DND-41 (cell line): ENCODE results near the gene HADHB.

ENCODE experiments used
- ATAC-seq: fragments of 200-7000 bp; cut with Tn5 transposase; 3 replicates; pipeline ENCODE4 v1.9.1; 2021; ENCODE audit warnings: low read depth; ENCODE audit not compliant: insufficient read depth
- DNase-seq: peaks from one replicate; pipeline ENCODE4 v3.0.0-alpha.2; 2020
- H2AFZ ChIP-seq: 2 replicates; pipeline ENCODE4 v1.6.0; 2012; ENCODE audit warnings: low read depth, low read length
- H3K27ac ChIP-seq: 2 replicates; pipeline ENCODE4 v1.5.1; 2012; ENCODE audit warnings: low read length, inconsistent platforms
- H3K27me3 ChIP-seq: fragments of 200-600 bp; sonication (generic); 2 replicates; pipeline ENCODE4 v1.6.0; 2012; ENCODE audit warnings: low read length, mild to moderate bottlenecking, inconsistent platforms; ENCODE audit not compliant: insufficient read depth, poor library complexity
- H3K36me3 ChIP-seq: 2 replicates; pipeline ENCODE4 v1.5.1; 2012; ENCODE audit warnings: low read length, inconsistent platforms; ENCODE audit not compliant: insufficient read depth
- H3K4me1 ChIP-seq: 2 replicates; pipeline ENCODE4 v1.5.1; 2012; ENCODE audit warnings: mild to moderate bottlenecking, low read length; ENCODE audit not compliant: insufficient read depth
- H3K4me2 ChIP-seq: 2 replicates; pipeline ENCODE4 v1.6.0; 2012; ENCODE audit warnings: mild to moderate bottlenecking, moderate library complexity, low read length, inconsistent platforms; ENCODE audit not compliant: insufficient read depth
- H3K4me3 ChIP-seq, 2 experiments: fragments of 200-600 bp in 1 of 2; shearing (Covaris generic) in 1 of 2; 2 replicates each; pipeline ENCODE4 v1.5.1; 2012 to 2016; ENCODE audit warnings: inconsistent platforms in 2 of 2, low read length in 2 of 2, mild to moderate bottlenecking in 2 of 2, low read depth in 1 of 2, moderate library complexity in 1 of 2
- H3K79me2 ChIP-seq: 2 replicates; pipeline ENCODE4 v1.6.0; 2012; ENCODE audit warnings: low read length, inconsistent platforms; ENCODE audit not compliant: insufficient read depth
- H3K9ac ChIP-seq: 2 replicates; pipeline ENCODE4 v1.6.0; 2012; ENCODE audit warnings: low read depth, mild to moderate bottlenecking, inconsistent platforms, low read length, moderate library complexity
- H3K9me3 ChIP-seq: 2 replicates; pipeline ENCODE4 v1.5.1; 2012; ENCODE audit warnings: low read length, moderate library complexity, mild to moderate bottlenecking, inconsistent platforms; ENCODE audit not compliant: insufficient read depth, severe bottlenecking
- H4K20me1 ChIP-seq: 2 replicates; pipeline ENCODE4 v1.6.0; 2012; ENCODE audit warnings: low read length; ENCODE audit not compliant: insufficient read depth
- EZH2 ChIP-seq: IDR thresholded peaks from 3 replicates; pipeline ENCODE4 v1.6.1; 2012; ENCODE audit warnings: borderline replicate concordance, low read depth, mild to moderate bottlenecking, moderate library complexity, low read length, inconsistent platforms; ENCODE audit not compliant: severe bottlenecking
- TF ChIP-seq, protein P1 (sequence below): IDR thresholded peaks from 2 replicates; pipeline ENCODE4 v1.5.1; 2012; ENCODE audit warnings: borderline replicate concordance, low read length, moderate library complexity, mild to moderate bottlenecking; ENCODE audit not compliant: poor library complexity, severe bottlenecking; ENCODE audit errors: extremely low read depth

Gene HADHB

DNA sequence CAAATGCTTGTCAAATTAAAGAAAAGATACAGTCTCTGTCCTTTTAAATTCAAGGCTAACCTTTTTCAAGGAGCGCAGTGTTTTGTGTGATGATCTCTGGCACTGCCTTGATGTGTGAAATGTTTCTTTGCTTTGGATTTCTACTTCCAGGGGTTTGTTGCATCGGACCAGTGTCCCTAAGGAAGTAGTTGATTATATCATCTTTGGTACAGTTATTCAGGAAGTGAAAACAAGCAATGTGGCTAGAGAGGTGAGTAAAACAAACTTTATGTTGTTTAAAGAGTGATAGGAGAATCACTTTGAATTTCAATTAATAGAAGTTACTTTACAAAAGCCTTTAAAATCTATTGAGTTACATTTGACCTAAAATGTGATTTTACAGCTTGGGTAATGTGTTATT is 28.8 kb downstream of the HADHB start:
- Histone ChIP-seq H3K36me3 (peaks cover 30% of the 10 kb centered on the region), H3K4me1 (no peaks in the 10 kb centered on the region), H3K27me3 (no peaks in the 10 kb centered on the region), H3K79me2 (no peaks in the 10 kb centered on the region), H2AFZ (no peak overlapping the region), H3K27ac (no peak overlapping the region), H3K4me3 (no peak overlapping the region), H3K4me2 (no peak overlapping the region), H3K9ac (no peak overlapping the region), H4K20me1 (no peaks in the 10 kb centered on the region), H3K9me3 (no peaks in the 10 kb centered on the region)
- DNase-seq (no peak), ATAC-seq (no peak)
- TF ChIP-seq, protein P1, sequence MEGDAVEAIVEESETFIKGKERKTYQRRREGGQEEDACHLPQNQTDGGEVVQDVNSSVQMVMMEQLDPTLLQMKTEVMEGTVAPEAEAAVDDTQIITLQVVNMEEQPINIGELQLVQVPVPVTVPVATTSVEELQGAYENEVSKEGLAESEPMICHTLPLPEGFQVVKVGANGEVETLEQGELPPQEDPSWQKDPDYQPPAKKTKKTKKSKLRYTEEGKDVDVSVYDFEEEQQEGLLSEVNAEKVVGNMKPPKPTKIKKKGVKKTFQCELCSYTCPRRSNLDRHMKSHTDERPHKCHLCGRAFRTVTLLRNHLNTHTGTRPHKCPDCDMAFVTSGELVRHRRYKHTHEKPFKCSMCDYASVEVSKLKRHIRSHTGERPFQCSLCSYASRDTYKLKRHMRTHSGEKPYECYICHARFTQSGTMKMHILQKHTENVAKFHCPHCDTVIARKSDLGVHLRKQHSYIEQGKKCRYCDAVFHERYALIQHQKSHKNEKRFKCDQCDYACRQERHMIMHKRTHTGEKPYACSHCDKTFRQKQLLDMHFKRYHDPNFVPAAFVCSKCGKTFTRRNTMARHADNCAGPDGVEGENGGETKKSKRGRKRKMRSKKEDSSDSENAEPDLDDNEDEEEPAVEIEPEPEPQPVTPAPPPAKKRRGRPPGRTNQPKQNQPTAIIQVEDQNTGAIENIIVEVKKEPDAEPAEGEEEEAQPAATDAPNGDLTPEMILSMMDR: no peak
- TF ChIP-seq EZH2: no peak

DNA sequence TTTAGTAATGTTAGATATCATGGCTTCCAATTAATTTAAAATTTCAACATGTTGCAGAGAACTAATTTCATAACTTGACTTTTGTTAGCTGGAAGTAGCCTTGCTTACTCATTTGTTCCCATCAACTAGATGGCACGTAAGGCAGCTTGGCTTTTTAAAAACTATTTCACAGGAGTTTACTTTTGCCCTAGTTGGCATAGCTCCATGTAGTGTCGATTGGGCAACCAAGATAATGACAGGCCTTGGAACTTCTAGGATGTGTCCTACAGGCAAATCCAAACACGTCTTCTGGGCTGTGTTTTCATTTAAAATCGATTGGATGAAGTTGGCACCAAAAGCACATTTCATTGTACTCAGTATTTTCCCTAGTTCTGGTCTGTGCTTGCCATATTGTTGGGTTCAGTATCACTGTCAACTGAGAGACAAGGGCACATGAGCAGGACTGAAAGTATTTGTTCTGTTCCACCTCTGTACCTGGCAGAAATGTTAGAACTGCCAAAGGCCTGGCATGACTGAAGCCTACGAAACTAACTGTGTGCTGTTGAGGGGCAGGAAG is 29.4 kb downstream of the HADHB start:
- Histone ChIP-seq H3K27ac (no peak overlapping the region), H3K4me2 (no peak overlapping the region), H3K9me3 (no peaks in the 10 kb centered on the region), H3K27me3 (no peaks in the 10 kb centered on the region), H3K4me1 (no peaks in the 10 kb centered on the region), H4K20me1 (no peaks in the 10 kb centered on the region), H3K9ac (no peak overlapping the region), H3K4me3 (no peak overlapping the region), H3K79me2 (no peaks in the 10 kb centered on the region), H3K36me3 (peaks cover 36% of the 10 kb centered on the region), H2AFZ (no peak overlapping the region)
- ATAC-seq (no peak), DNase-seq (no peak)
- TF ChIP-seq, protein P1: no peak
- no peak for TF ChIP-seq EZH2

DNA sequence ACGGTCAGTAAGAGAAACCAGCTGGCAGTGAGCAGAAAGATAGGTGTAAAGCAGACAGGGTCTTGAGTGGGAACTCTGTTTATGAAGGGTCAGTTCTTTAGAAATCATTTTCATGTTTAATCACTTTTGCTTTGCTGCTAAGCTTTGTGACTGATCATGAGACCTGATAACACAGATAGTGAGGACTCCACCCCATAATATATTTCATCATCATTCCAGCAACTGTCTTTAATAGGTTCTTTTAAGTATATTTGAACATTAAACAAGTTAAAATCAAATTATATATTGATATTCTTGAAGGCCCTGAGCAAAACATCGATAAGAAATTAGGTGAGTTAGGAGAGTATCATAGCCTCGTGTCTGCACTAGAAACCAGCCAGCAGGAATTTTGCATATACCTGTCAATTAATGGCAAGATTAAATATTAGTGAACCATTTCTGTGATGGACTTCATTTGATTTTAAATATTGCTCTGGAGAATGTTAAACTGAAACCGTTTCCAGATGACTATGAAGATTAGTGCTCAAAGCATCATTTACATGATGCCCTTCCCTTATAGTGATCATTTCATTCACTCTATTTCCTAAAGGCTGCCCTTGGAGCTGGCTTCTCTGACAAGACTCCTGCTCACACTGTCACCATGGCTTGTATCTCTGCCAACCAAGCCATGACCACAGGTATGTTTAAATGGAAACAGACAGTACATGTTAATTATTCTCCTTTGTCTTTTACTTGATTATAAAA is 31.9 kb downstream of the HADHB start:
- ATAC-seq (no peak), DNase-seq (no peak)
- Histone ChIP-seq H3K4me3 (no peak overlapping the region), H3K9me3 (no peaks in the 10 kb centered on the region), H2AFZ (no peak overlapping the region), H3K27ac (no peak overlapping the region), H4K20me1 (no peaks in the 10 kb centered on the region), H3K4me2 (no peak overlapping the region), H3K79me2 (no peaks in the 10 kb centered on the region), H3K27me3 (no peaks in the 10 kb centered on the region), H3K9ac (no peak overlapping the region), H3K4me1 (no peaks in the 10 kb centered on the region), H3K36me3 (peaks cover 59% of the 10 kb centered on the region)
- TF ChIP-seq, protein P1: no peak
- TF ChIP-seq EZH2: no peak
